Amniotic stem cell (primary cell): ENCODE data around the gene C9orf78.
A peak's percentile ranks its signal among the peaks of the same experiment; 100 is the strongest.

Experiments used
- DNase-seq: peaks from one replicate; lab custom pipeline; 2025; lab: John Stamatoyannopoulos, UW

C9orf78 gene, protein sequence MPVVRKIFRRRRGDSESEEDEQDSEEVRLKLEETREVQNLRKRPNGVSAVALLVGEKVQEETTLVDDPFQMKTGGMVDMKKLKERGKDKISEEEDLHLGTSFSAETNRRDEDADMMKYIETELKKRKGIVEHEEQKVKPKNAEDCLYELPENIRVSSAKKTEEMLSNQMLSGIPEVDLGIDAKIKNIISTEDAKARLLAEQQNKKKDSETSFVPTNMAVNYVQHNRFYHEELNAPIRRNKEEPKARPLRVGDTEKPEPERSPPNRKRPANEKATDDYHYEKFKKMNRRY

GRCh38 chr9:129835128-129835859, at the start of gene C9orf78, which contains the start of gene USP20:
Gene C9orf78 (minus strand): TSS chr9:129835275. CDS start chr9:129835221, 54 bp downstream.
Gene USP20 (plus strand): TSS chr9:129835458. CDS start chr9:129852556, 17,098 bp downstream.
- peak; percentile 94 for DNase-seq

DNA sequence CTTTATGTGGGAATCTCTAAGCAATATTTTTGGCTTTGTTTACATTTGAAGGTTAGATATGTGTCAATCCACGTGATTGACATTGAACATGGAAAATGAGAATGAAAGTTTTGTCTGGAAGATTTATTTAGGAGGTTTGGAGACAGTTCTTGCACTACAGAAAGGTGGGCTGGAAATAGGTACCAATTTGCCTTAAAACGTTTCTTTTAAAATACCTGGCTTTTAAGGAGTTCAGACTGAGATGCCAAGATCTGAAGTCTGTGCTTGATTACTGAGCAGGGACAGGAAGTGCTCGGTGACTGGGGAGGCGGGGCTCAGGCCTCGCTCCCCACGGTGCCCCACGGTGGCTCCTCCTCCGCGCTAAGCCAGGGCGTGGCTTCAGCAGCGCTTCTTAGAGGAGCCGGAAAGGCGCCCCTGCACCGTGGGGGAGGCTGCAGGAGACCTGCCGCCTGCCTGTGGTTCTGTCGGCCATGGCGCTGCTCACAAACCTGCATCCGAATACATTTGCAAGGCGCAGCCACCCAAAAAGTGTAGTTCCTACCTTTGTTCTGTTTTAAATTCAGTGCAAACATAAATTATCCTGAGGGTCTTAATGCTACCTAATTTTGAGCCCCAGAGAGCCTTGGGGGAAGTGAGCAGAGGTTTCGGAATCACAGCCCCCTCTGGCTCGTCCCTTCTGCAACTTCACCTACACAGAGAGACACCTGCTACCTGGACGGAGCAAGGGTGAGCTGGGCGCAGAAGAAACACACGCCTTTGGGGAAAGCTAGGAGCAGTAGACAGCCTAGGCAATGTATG, 49.3 kb upstream of the C9orf78 start:
- DNase-seq: peak; percentile 49

DNA sequence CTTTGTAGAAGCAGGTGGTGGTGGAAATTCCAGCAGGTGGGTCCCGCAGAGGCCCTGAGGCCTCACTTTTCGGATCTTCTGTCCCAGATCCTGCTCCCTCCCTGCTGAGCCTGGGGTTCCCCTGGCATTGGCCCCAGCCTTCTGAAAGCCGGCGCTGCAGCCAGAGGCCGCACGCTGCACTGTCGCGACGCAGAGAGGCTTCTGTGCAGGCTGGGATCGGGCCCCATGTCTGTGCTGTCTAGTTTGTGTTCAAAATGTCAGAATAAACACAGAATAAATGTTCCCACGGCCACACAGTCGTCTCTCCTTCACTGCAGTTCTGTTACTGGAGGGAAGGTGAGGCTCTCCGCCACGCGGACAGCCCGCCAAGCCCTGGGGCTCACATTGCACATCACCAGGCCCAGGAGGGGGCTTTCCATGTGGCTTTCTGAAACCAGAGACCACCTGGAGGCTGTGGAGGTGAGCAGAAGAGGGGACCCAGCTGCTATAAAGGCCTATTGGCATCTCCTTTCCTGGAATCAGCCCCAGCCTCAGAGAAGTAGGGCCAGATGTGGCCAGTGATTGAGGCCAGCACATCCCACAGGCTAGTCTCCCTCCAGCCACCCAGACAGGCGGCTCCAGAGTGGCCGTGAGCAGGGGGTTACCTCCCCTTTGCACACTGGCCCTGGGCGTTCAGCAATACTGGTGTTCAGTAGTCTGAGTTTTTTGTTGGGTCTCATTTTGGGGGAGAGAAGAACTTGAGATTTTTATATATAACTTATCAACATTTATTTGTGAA, 46.7 kb upstream of the C9orf78 start:
- no peak for DNase-seq

DNA sequence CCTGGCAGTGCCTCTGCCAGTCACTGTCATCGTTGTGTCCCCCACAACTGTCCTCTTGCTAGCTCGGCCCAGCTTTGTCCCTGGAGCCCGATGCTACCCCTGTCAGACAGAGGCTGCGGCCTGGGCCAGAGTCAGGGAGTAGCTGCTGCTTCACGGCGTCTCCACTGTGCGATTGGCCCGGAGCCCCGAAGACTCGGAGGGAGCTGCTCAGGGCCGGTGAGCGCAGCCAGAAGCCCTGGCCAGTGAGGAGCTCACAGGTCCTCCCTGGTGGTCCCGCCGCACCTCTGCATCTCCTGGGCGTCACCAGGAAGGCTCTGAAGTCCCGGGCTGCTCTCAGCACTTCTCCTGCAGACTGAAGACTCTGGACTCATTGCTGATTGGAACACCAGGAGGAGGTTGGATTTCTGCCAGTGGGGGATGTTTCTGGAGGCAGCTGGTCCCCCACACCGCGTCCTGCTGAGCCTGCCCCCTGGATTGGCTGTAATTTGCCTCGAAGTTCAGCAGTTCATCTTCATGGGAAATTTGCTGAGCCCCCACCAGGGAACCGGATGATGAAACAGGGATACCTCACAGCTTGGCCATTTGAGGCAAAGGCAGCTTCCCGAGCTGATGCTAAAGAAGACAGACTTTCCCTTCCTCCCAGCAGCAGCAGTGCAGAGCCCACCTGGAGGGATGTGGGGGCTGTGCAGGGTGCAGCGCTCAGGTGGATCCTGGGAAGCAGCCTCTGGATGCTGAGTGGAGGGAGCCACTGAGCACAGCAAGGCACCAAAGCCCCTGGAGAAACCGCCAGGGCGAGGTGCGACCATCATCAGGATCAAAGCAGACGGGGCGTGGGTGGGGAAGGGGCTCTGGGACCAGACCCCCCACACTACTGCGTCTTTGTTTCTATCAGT, 45.8 kb upstream of the C9orf78 start:
- DNase-seq: no peak

GRCh38 chr9:129879991-129880653, 45.0 kb upstream of the C9orf78 start:
- DNase-seq: no peak

- DNase-seq: no peak
Observed at GRCh38 chr9:129879103-129879699, 44.1 kb upstream of the C9orf78 start.

- no peak for DNase-seq
Observed at GRCh38 chr9:129878291-129878690, 43.2 kb upstream of the C9orf78 start.

- DNase-seq: no peak
Observed at GRCh38 chr9:129876815-129877214, 41.7 kb upstream of the C9orf78 start.

DNA sequence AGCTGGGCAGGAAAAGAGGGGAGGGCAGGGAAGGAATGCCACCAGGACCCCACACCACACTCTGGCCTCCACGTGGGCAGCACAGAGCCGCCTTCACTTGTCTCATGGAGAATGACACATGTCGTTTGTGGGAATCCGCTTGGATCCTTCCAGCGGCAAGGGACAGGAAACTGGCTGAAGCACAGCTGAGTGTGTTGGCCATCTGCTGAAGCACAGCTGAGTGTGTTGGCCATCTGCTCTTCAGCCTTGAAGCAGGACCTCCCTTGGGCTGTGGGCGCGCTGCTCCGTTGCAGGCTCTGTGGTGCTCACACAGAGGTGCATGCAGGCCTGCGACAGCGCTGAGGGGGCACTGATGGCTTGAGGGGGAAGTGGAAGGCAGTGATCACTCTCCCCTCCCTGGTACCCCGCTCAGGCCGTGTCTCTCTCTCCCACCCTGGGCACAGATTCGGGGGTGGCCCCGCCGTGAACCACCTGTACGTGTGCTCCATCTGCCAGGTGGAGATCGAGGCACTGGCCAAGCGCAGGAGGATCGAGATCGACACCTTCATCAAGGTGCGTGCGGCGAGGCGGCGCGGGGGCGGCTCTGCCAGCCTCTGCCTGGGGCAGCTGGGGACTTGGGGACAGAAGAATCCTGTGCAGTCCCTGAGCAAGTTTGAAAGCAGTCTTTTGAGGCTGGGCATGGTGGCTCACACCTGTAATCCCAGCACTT, 40.8 kb upstream of the C9orf78 start:
- no peak for DNase-seq

DNA sequence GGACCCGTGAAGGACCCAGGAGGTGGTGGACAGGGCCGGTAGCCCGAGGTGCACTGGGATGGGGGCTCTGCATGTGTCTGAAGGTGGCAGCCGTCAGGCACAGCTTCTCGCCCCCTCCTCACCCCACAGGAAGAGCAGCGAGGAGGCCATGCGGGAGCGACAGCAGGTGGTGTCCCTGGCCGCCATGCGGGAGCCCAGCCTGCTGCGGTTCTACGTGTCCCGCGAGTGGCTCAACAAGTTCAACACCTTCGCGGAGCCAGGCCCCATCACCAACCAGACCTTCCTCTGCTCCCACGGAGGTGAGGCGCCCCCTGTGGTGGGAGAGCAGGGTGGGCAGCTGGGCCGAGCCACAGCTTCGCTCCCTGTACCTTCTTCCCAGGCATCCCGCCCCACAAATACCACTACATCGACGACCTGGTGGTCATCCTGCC, 40.1 kb upstream of the C9orf78 start:
- DNase-seq: no peak

DNA sequence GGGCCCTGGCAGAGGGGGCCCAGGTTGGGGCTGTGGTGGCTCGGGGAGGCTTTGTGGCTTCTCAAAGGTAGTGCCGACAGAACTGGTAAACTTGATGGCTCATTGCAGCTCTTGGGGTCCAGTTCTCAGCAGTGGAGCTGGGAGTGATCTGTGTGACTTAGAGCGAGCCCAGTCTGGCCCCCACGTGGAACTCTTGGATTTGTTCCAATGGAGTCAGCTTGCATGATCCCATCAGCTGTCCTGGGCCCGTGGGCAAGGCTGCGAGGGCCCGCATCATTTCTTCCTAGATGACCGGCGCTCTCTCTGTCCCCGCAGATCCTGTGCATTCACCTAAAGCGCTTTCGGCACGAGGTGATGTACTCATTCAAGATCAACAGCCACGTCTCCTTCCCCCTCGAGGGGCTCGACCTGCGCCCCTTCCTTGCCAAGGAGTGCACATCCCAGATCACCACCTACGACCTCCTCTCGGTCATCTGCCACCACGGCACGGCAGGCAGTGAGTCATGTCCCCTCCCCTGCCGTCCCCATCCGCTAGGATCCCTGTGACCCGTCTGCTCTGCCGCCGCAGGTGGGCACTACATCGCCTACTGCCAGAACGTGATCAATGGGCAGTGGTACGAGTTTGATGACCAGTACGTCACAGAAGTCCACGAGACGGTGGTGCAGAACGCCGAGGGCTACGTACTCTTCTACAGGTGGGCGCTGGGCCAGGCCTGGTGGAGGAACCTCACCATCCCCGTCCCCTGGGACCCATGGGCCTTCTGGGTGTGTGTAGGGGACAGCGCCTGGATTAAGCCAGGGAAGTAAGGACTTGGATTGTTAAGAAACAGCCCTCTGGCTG, 39.4 kb upstream of the C9orf78 start:
- DNase-seq: no peak

GRCh38 chr9:129873563-129874190, 38.6 kb upstream of the C9orf78 start:
- no peak for DNase-seq

DNA sequence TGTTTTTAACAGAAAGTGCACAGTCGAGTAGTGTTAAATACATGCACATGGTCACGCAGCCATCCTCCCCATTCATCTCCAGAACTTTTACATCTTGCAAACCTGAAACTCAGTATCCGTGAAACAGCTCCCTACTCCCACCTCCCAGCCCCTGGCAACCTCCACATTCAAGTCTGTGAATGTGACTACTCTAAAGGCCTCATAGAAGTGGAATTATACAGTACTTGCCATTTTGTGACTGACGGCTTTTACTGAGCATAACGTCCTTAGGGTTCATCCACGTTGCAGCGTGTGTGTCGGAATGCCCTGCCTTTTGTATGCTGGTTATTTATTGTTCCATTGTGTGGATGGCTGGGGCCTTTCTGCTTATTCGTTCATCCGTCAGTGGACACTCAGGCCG, 36.0 kb upstream of the C9orf78 start:
- DNase-seq: no peak

DNA sequence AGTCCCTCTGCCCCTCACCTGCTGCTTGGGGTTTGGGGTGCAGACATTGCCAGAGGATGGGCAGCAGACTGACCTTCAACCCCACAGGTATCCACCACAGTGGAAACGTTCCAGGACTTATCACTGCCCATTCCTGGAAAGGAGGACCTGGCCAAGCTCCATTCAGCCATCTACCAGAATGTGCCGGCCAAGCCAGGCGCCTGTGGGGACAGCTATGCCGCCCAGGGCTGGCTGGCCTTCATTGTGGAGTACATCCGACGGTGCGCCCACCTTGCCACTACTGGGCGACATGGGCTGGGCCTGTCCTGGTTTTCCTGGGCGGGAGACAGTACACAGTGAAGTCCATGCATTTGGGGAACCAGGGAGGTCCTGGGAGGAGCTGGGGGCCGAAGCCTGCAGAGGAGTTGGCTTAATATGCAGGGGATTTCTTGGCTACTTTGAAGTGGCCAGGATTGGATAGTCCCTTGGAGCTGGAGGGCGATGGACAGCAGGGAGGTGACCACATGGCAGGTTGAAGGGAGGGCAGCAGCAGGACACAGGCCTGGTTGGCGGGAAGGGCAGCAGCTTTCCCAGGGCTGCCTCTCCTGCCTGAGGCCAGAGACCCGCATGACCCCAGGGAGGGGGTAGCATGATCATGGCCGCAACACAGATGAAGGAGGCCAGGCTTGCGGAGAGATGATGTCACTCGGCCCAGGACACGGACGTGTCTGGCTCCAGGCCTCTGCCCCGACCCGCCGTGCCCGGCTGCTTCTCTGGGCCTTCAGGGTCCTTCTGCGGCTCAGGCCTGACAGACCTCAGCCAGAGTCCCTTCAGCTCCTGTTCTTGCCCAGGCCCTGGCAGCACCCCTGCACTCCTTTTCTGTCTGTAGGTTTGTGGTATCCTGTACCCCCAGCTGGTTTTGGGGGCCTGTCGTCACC, 34.8 kb upstream of the C9orf78 start:
- DNase-seq: no peak

- no peak for DNase-seq
Observed at GRCh38 chr9:129868872-129869486, 33.9 kb upstream of the C9orf78 start.
